ENCODE results near the gene C11orf24.

Gene C11orf24

DNA sequence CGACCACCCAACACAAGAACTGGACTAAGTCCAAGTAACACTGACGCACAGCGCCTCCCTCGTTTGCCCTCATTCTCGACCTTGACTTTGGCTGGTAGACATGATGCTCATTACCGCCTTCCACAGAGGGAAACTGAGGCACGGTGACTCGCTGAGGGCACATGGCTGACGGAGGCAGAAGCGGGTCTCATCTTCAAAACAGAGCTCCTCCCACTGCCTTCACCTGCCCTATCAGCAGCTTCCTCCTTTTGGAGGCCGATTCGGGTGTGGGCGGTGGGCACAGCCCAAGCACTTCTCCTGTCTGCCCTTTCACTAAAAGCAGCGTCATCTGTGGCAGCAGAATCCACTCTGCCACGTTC, 56.7 kb downstream of the C11orf24 start:
- H4K20me1 ChIP-seq (ENCODE audit: insufficient read depth, low read length) = no peaks in the 10 kb centered on the region
- H3K36me3 ChIP-seq (replicated peaks; ENCODE audit: insufficient read depth, low read length) = no peaks in the 10 kb centered on the region
- no peak overlapping the region for H3K9ac ChIP-seq (ENCODE audit: low read length)
- H3K27ac ChIP-seq (ENCODE audit: low read length) = no peak overlapping the region
- H2AFZ ChIP-seq (ENCODE audit: low read length) = no peak overlapping the region
- H3K9me3 ChIP-seq (replicated peaks; ENCODE audit: insufficient read depth, low read length) = no peaks in the 10 kb centered on the region
- H3K27me3 ChIP-seq (replicated peaks; ENCODE audit: insufficient read depth, low read length) = peaks cover 11% of the 10 kb centered on the region; the same call in 1 of the 2 replicates
- no peak overlapping the region for H3K4me2 ChIP-seq (ENCODE audit: low read depth, low read length)
- DNase-seq = no peak
- peaks cover 16% of the 10 kb centered on the region; the same call in 1 of the 2 replicates for H3K4me1 ChIP-seq (ENCODE audit: low read length)
- peaks cover 8% of the 10 kb centered on the region; the same call in 1 of the 2 replicates for H3F3A ChIP-seq (ENCODE audit: insufficient read depth, low read length)
- H3K4me3 ChIP-seq (ENCODE audit: low read length) = no peak overlapping the region
- no peaks in the 10 kb centered on the region for H3K9me2 ChIP-seq (replicated peaks; ENCODE audit: insufficient read depth, low read length)
- TF ChIP-seq EZH2phosphoT487 (IDR thresholded peaks at IDR 0.05; ENCODE audit: low read length) (no peak), EZH2 (optimal IDR thresholded peaks at IDR 0.05; ENCODE audit: low read depth, low read length) (no peak)
- TF ChIP-seq, protein P1, sequence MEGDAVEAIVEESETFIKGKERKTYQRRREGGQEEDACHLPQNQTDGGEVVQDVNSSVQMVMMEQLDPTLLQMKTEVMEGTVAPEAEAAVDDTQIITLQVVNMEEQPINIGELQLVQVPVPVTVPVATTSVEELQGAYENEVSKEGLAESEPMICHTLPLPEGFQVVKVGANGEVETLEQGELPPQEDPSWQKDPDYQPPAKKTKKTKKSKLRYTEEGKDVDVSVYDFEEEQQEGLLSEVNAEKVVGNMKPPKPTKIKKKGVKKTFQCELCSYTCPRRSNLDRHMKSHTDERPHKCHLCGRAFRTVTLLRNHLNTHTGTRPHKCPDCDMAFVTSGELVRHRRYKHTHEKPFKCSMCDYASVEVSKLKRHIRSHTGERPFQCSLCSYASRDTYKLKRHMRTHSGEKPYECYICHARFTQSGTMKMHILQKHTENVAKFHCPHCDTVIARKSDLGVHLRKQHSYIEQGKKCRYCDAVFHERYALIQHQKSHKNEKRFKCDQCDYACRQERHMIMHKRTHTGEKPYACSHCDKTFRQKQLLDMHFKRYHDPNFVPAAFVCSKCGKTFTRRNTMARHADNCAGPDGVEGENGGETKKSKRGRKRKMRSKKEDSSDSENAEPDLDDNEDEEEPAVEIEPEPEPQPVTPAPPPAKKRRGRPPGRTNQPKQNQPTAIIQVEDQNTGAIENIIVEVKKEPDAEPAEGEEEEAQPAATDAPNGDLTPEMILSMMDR (IDR thresholded peaks at IDR 0.05; ENCODE audit: low read length) = no peak
- peaks cover 26% of the 10 kb centered on the region for H3K79me2 ChIP-seq (ENCODE audit: low read length)

DNA sequence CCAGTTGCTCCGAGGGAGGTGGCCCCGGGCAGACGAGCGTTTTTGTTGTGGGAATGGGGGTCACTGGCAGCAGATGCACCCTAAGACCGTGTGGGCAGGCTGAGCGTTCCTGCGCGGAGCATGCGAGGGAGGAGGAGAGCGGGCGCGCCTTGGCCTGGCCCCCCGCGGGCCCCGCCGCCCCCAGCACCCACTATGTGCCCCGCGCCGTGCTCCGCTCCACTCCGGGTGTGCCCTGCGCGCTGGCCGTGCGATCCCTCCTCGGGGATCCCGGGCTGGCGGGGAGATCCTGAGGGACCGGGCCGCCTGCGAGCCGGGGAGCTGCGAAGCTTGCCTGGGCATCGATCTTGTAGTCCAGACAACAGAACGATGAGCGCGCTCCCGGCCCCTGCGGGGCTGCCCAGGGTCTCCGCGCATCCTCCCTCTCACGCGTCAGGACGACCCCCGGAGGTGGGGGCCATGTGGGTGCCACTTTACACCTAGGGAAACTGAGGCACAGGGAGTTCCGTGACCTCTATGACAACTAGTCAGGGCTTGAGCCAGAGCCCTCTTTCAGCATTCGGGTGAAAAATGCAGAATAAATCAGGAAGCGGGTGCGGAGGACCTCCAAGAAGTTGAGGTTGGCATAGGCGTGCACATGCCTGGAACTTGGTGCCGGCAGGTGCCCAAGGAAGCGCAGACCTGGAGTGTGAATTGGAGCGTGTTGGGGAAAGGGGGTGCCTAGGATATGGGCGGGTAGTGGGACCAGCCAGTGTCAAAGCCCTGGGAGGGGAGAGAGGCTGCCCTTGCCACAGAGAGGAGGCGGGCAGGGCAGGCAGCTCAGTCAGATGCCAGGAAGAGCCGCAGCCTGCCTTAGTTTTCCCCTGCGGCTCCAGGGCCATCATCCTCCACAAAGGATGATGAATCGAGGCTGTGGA, 57.3 kb downstream of the C11orf24 start:
- no peaks in the 10 kb centered on the region for H3K36me3 ChIP-seq (replicated peaks; ENCODE audit: insufficient read depth, low read length)
- no peaks in the 10 kb centered on the region for H3K9me2 ChIP-seq (replicated peaks; ENCODE audit: insufficient read depth, low read length)
- no peaks in the 10 kb centered on the region for H3K9me3 ChIP-seq (replicated peaks; ENCODE audit: insufficient read depth, low read length)
- H3F3A ChIP-seq (ENCODE audit: insufficient read depth, low read length) = peaks cover 14% of the 10 kb centered on the region
- peaks cover 7% of the 10 kb centered on the region; the same call in 1 of the 2 replicates for H3K27me3 ChIP-seq (replicated peaks; ENCODE audit: insufficient read depth, low read length)
- H2AFZ ChIP-seq (ENCODE audit: low read length) = peak overlapping the region; percentile 100
- H3K27ac ChIP-seq (ENCODE audit: low read length) = peak overlapping the region; percentile 75; the same call in 1 of the 2 replicates
- no peaks in the 10 kb centered on the region for H4K20me1 ChIP-seq (ENCODE audit: insufficient read depth, low read length)
- TF ChIP-seq, protein P1 (IDR thresholded peaks at IDR 0.05; ENCODE audit: low read length) = no peak
- TF ChIP-seq EZH2 (optimal IDR thresholded peaks at IDR 0.05; ENCODE audit: low read depth, low read length) (no peak), EZH2phosphoT487 (IDR thresholded peaks at IDR 0.05; ENCODE audit: low read length) (no peak)
- H3K4me1 ChIP-seq (ENCODE audit: low read length) = peaks cover 17% of the 10 kb centered on the region; the same call in 1 of the 2 replicates
- no peak for DNase-seq
- peak overlapping the region; percentile 89 for H3K4me3 ChIP-seq (ENCODE audit: low read length)
- H3K4me2 ChIP-seq (ENCODE audit: low read depth, low read length) = peak overlapping the region; percentile 100
- peaks cover 28% of the 10 kb centered on the region for H3K79me2 ChIP-seq (ENCODE audit: low read length)
- H3K9ac ChIP-seq (ENCODE audit: low read length) = peak overlapping the region; percentile 91

DNA sequence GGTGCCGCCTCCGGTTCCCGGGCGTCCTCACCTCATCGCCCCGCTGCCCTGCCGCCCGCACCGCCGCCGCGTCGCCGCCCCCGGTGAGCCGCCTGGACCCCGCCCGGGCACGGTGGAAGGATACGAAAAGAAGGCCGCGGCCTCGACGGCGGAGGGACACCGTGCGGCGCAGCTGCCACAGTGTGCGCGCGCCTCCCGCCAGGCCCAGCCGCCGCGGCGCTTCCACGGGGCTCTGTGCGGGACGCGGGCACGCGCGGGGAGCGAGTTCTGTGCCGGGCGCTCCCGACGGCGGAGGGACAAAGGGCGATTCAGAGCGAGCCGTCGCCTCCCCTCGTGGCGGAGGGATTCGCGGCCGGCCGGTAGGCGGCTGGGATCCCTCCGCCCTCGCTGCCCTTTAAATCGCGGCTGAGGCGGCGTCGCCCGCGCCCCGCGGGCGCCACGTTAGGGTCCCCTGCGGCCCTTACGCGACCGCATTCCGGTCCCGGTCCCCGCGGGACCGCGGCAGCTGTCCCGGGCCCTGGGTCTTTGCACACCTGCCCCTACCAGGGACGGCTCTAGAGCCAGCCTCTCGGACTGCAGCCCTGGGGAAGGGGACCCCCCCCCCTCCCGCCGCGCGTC, 58.1 kb downstream of the C11orf24 start:
- TF ChIP-seq EZH2 (optimal IDR thresholded peaks at IDR 0.05; ENCODE audit: low read depth, low read length) (no peak), EZH2phosphoT487 (IDR thresholded peaks at IDR 0.05; ENCODE audit: low read length) (no peak)
- TF ChIP-seq, protein P1 (IDR thresholded peaks at IDR 0.05; ENCODE audit: low read length) = no peak
- DNase-seq = peak; percentile 87
- H3K79me2 ChIP-seq (ENCODE audit: low read length) = peaks cover 32% of the 10 kb centered on the region
- H3K27ac ChIP-seq (ENCODE audit: low read length) = peak overlapping the region; percentile 75; the same call in 1 of the 2 replicates
- peak overlapping the region; percentile 100 for H2AFZ ChIP-seq (ENCODE audit: low read length)
- peak overlapping the region; percentile 91 for H3K9ac ChIP-seq (ENCODE audit: low read length)
- no peaks in the 10 kb centered on the region for H3K9me3 ChIP-seq (replicated peaks; ENCODE audit: insufficient read depth, low read length)
- H3K36me3 ChIP-seq (replicated peaks; ENCODE audit: insufficient read depth, low read length) = no peaks in the 10 kb centered on the region
- H3K4me3 ChIP-seq (ENCODE audit: low read length) = peak overlapping the region; percentile 89
- H3K27me3 ChIP-seq (replicated peaks; ENCODE audit: insufficient read depth, low read length) = peaks cover 7% of the 10 kb centered on the region; the same call in 1 of the 2 replicates
- H3K4me2 ChIP-seq (ENCODE audit: low read depth, low read length) = peak overlapping the region; percentile 100
- H4K20me1 ChIP-seq (ENCODE audit: insufficient read depth, low read length) = no peaks in the 10 kb centered on the region
- peaks cover 22% of the 10 kb centered on the region for H3F3A ChIP-seq (ENCODE audit: insufficient read depth, low read length)
- peaks cover 22% of the 10 kb centered on the region for H3K4me1 ChIP-seq (ENCODE audit: low read length)
- no peaks in the 10 kb centered on the region for H3K9me2 ChIP-seq (replicated peaks; ENCODE audit: insufficient read depth, low read length)
